ENCODE data around the gene SH3RF2.
"Not testable (repeated sequence)": the region's sequence is repeated elsewhere in the genome, so short reads cannot be mapped to it uniquely, and the experiment has no call there.

SH3RF2 gene

DNA sequence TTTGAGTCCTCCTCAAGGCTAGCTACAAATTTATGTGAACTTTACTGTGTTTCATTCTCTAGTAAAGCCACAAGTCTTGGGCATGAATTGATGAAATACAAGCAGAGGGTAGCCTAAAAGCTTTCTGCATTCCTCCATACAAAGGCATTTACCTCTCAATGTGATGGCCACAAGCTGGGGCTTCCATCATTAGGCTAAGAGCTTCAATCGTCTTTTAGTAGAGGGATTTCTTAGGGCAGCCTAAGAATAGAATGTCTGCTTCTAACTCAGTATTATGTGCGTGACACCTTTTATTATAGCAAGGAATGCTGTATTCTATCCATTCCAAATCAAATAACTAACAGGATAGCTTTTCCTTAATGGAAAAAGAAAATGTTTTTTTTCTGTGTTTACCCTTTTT is 165.3 kb downstream of the SH3RF2 start:
- Histone ChIP-seq H3K4me3 (ENCODE audit: extremely low read depth, insufficient read depth, low read length, poor library complexity, severe bottlenecking) (no peak overlapping the region), H3K36me3 (ENCODE audit: control insufficient read depth, insufficient read depth, low read length) (peaks cover 4% of the 10 kb centered on the region), H3K9me3 (ENCODE audit: control insufficient read depth, low read length) (no peaks in the 10 kb centered on the region), H3K4me1 (ENCODE audit: control insufficient read depth, insufficient read depth, low read length, poor library complexity, severe bottlenecking) (no peaks in the 10 kb centered on the region), H3K27ac (ENCODE audit: low read depth, low read length, severe bottlenecking) (no peak overlapping the region)
- no CpG with 5 or more reads among the region's 2 CpGs for WGBS, 2 experiments (ENCODE audit: insufficient coverage in 2 of 2)

- H3K27ac ChIP-seq (ENCODE audit: low read depth, low read length, severe bottlenecking) = no peak overlapping the region
- WGBS, 2 experiments (ENCODE audit: insufficient coverage in 2 of 2) = 100% methylated on average over 1 of the region's 1 CpG
These were observed 167.2 kb downstream of the SH3RF2 start for GRCh38 chr5:146103594-146103993.

GRCh38 chr5:146105477-146105876 is 169.1 kb downstream of the SH3RF2 start, which contains the start of gene PLAC8L1:
TSS of gene PLAC8L1 (minus strand) at chr5:146105577. CDS start at chr5:146104311, 1,266 bp downstream.
- WGBS, 2 experiments (ENCODE audit: insufficient coverage in 2 of 2) = no CpG with 5 or more reads among the region's 2 CpGs
- peaks cover 4% of the 10 kb centered on the region for H3K36me3 ChIP-seq (ENCODE audit: control insufficient read depth, insufficient read depth, low read length)
- H3K4me1 ChIP-seq (ENCODE audit: control insufficient read depth, insufficient read depth, low read length, poor library complexity, severe bottlenecking) = no peaks in the 10 kb centered on the region
- H3K4me3 ChIP-seq (ENCODE audit: extremely low read depth, insufficient read depth, low read length, poor library complexity, severe bottlenecking) = no peak within 1 kb of the TSS
- no peak within 1 kb of the TSS for H3K27ac ChIP-seq (ENCODE audit: low read depth, low read length, severe bottlenecking)
- H3K9me3 ChIP-seq (ENCODE audit: control insufficient read depth, low read length) = no peaks in the 10 kb centered on the region

More at GRCh38 chr5:146103594-146103993, 167.2 kb downstream of the SH3RF2 start:
- H3K9me3 ChIP-seq (ENCODE audit: control insufficient read depth, low read length) = no peaks in the 10 kb centered on the region
- peaks cover 4% of the 10 kb centered on the region for H3K36me3 ChIP-seq (ENCODE audit: control insufficient read depth, insufficient read depth, low read length)
- no peak overlapping the region for H3K4me3 ChIP-seq (ENCODE audit: extremely low read depth, insufficient read depth, low read length, poor library complexity, severe bottlenecking)
- no peaks in the 10 kb centered on the region for H3K4me1 ChIP-seq (ENCODE audit: control insufficient read depth, insufficient read depth, low read length, poor library complexity, severe bottlenecking)

DNA sequence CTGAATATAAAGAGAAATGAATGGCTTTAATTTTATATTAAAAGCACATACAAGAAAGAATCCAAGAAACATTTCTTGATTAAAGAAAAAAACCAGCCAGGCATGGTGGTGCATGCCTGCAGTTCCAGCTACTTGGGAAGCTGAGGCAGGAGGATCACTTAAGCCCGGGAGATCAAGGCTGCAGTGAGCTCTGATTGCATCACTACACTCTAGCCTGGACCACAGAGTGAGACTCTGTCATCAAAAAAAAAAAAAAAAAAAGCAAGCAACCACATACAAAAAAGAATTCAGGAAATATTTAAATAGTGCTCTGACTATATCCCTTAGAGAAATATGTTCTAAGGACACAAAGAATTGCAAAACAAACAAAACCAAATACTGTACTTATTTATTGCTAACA is 171.5 kb downstream of the SH3RF2 start:
- WGBS, 2 experiments (ENCODE audit: insufficient coverage in 2 of 2) = 100% methylated on average over 1 of the region's 1 CpG; no CpG with 5 or more reads in 1 of the 2 experiments
- Histone ChIP-seq H3K4me1 (ENCODE audit: control insufficient read depth, insufficient read depth, low read length, poor library complexity, severe bottlenecking) (no peaks in the 10 kb centered on the region), H3K36me3 (ENCODE audit: control insufficient read depth, insufficient read depth, low read length) (peaks cover 18% of the 10 kb centered on the region), H3K9me3 (ENCODE audit: control insufficient read depth, low read length) (no peaks in the 10 kb centered on the region), H3K4me3 (ENCODE audit: extremely low read depth, insufficient read depth, low read length, poor library complexity, severe bottlenecking) (no peak overlapping the region), H3K27ac (ENCODE audit: low read depth, low read length, severe bottlenecking) (no peak overlapping the region)

DNA sequence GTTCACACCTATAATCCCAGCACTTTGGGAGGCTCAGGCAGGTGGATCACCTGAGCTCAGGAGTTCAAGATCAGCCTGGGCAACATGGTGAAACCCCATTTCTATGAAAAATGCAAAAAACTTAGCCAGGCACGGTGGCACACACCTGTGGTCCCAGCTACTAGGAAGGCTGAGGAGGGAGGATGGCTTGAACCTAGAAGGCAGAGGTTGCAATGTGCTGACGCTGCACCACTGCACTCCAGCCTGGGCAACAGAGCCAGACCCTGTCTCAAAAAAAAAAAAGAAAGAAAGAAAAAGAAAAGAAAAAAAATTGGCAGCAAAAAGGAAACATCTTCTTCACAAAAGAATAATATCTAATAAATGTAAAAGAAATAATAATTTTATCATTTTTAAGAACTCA is 172.5 kb downstream of the SH3RF2 start:
- H3K9me3 ChIP-seq (ENCODE audit: control insufficient read depth, low read length); H3K27ac ChIP-seq (ENCODE audit: low read depth, low read length, severe bottlenecking); H3K4me3 ChIP-seq (ENCODE audit: extremely low read depth, insufficient read depth, low read length, poor library complexity, severe bottlenecking); H3K4me1 ChIP-seq (ENCODE audit: control insufficient read depth, insufficient read depth, low read length, poor library complexity, severe bottlenecking): not testable (repeated sequence)
- WGBS, 2 experiments (ENCODE audit: insufficient coverage in 2 of 2) = 85 to 100% methylated on average over 1 of the region's 2 CpGs
- H3K36me3 ChIP-seq (ENCODE audit: control insufficient read depth, insufficient read depth, low read length) = peaks cover 23% of the 10 kb centered on the region

DNA sequence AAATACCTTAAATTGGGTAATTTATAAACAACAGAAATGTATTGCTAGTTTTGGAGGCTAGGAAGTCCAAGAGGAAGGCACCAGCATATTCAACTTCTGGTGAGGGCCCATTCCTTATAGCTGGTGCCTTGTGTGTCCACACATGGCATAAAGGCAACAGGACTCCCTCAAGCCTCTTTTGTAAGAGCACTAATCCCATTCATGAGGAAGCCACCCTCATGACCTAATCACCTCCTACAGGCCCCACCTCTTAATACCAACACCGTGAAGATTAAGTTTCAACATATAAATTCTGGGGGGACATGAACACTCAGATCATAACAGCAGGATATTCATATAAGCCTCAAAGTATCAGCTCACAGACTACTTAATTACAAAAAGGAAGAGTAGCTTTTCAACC is 173.0 kb downstream of the SH3RF2 start:
- H3K9me3 ChIP-seq (ENCODE audit: control insufficient read depth, low read length) = no peaks in the 10 kb centered on the region
- no peaks in the 10 kb centered on the region for H3K4me1 ChIP-seq (ENCODE audit: control insufficient read depth, insufficient read depth, low read length, poor library complexity, severe bottlenecking)
- H3K36me3 ChIP-seq (ENCODE audit: control insufficient read depth, insufficient read depth, low read length) = peaks cover 27% of the 10 kb centered on the region
- no peak overlapping the region for H3K4me3 ChIP-seq (ENCODE audit: extremely low read depth, insufficient read depth, low read length, poor library complexity, severe bottlenecking)
- WGBS, 2 experiments (ENCODE audit: insufficient coverage in 2 of 2) = 50% methylated on average over 1 of the region's 1 CpG; no CpG with 5 or more reads in 1 of the 2 experiments
- H3K27ac ChIP-seq (ENCODE audit: low read depth, low read length, severe bottlenecking) = no peak overlapping the region

GRCh38 chr5:146111409-146111808 is 175.0 kb downstream of the SH3RF2 start:
- peaks cover 39% of the 10 kb centered on the region for H3K36me3 ChIP-seq (ENCODE audit: control insufficient read depth, insufficient read depth, low read length)
- H3K4me1 ChIP-seq (ENCODE audit: control insufficient read depth, insufficient read depth, low read length, poor library complexity, severe bottlenecking) = no peaks in the 10 kb centered on the region
- H3K27ac ChIP-seq (ENCODE audit: low read depth, low read length, severe bottlenecking) = no peak overlapping the region
- H3K4me3 ChIP-seq (ENCODE audit: extremely low read depth, insufficient read depth, low read length, poor library complexity, severe bottlenecking) = no peak overlapping the region
- WGBS, 2 experiments (ENCODE audit: insufficient coverage in 2 of 2) = 100% methylated on average over 1 of the region's 1 CpG; no CpG with 5 or more reads in 1 of the 2 experiments
- H3K9me3 ChIP-seq (ENCODE audit: control insufficient read depth, low read length) = no peaks in the 10 kb centered on the region

- Histone ChIP-seq H3K4me1 (ENCODE audit: control insufficient read depth, insufficient read depth, low read length, poor library complexity, severe bottlenecking) (no peaks in the 10 kb centered on the region), H3K36me3 (ENCODE audit: control insufficient read depth, insufficient read depth, low read length) (peaks cover 47% of the 10 kb centered on the region)
- WGBS, 2 experiments (ENCODE audit: insufficient coverage in 2 of 2) = 95 to 100% methylated on average over 2 to 3 of the region's 5 CpGs
These were observed 176.1 kb downstream of the SH3RF2 start for GRCh38 chr5:146112476-146112875.

More at GRCh38 chr5:146112476-146112875, 176.1 kb downstream of the SH3RF2 start:
- Histone ChIP-seq H3K27ac (ENCODE audit: low read depth, low read length, severe bottlenecking) (no peak overlapping the region), H3K9me3 (ENCODE audit: control insufficient read depth, low read length) (no peaks in the 10 kb centered on the region), H3K4me3 (ENCODE audit: extremely low read depth, insufficient read depth, low read length, poor library complexity, severe bottlenecking) (no peak overlapping the region)

Data from mesodermal cell (in vitro differentiated cells).